Endothelial cell of umbilical vein (primary cell): ENCODE measurements around the gene CENPK.

Source experiments
- FOS ChIP-seq: IDR thresholded peaks from 2 replicates; pipeline ENCODE4 v1.6.1; 2011; ENCODE audit warnings: mild to moderate bottlenecking, low read length, moderate library complexity, borderline replicate concordance; ENCODE audit not compliant: insufficient read depth
- POLR2AphosphoS5 ChIP-seq: IDR thresholded peaks from 2 replicates; pipeline ENCODE4 v1.6.1; 2012; ENCODE audit warnings: low read depth, mild to moderate bottlenecking, control low read depth, low read length, moderate library complexity; ENCODE audit not compliant: insufficient read depth
- TF ChIP-seq, protein P1 (sequence below), 2 donors: IDR thresholded peaks; 1 replicate in 1 of 2; 2 replicates in 1 of 2; pipeline ENCODE4 v1.5.1; 2011; ENCODE audit warnings: low read length in 2 of 2, mild to moderate bottlenecking in 2 of 2, moderate library complexity in 2 of 2, control low read depth in 1 of 2, inconsistent platforms in 1 of 2, low read depth in 1 of 2; ENCODE audit not compliant: insufficient read depth in 1 of 2; ENCODE audit errors: extremely low read depth in 1 of 2
- TF ChIP-seq, protein P2 (sequence below): IDR thresholded peaks from 2 replicates; pipeline ENCODE4 v1.6.1; 2011; ENCODE audit not compliant: insufficient read depth, insufficient read length

DNA sequence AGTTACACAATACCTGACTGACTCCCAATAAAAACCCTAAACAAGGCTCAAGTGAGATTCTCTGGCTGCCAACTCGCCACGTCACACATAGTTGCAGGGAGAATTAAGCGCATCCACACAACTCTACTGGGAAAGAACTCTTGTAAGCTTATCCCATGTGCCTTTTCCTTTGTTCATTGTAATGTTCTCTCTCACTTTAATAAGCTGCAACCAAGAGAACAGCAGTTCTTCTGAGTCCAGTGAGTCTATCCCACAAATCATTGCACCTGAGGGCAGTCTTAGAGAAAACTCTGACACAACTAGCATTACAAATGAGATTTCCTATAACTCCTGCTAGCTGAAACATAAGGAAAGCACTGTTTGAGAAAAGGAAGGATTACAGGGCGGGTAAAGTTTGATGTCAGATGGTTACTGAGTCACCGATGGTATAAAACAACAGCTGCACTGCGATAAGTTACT is 27.4 kb downstream of the CENPK start:
- TF ChIP-seq POLR2AphosphoS5 (no peak), FOS (no peak)
- TF ChIP-seq, protein P1, sequence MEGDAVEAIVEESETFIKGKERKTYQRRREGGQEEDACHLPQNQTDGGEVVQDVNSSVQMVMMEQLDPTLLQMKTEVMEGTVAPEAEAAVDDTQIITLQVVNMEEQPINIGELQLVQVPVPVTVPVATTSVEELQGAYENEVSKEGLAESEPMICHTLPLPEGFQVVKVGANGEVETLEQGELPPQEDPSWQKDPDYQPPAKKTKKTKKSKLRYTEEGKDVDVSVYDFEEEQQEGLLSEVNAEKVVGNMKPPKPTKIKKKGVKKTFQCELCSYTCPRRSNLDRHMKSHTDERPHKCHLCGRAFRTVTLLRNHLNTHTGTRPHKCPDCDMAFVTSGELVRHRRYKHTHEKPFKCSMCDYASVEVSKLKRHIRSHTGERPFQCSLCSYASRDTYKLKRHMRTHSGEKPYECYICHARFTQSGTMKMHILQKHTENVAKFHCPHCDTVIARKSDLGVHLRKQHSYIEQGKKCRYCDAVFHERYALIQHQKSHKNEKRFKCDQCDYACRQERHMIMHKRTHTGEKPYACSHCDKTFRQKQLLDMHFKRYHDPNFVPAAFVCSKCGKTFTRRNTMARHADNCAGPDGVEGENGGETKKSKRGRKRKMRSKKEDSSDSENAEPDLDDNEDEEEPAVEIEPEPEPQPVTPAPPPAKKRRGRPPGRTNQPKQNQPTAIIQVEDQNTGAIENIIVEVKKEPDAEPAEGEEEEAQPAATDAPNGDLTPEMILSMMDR (IDR thresholded peaks at IDR 0.05; ENCODE audit: extremely low read depth in 1 of 2, insufficient read depth in 1 of 2, low read depth in 1 of 2, low read length in 2 of 2) = no peak
- TF ChIP-seq, protein P2, sequence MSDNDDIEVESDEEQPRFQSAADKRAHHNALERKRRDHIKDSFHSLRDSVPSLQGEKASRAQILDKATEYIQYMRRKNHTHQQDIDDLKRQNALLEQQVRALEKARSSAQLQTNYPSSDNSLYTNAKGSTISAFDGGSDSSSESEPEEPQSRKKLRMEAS = no peak
